Tibial nerve (tissue), 3 donors: ENCODE results near the gene ZCCHC24.

ENCODE experiments used
- EP300 ChIP-seq, 2 donors: sonication (generic); formaldehyde crosslinking; IDR thresholded peaks; one replicate each; pipeline ENCODE4 v1.6.1; 2017; ENCODE audit warnings: antibody characterized with exemption in 2 of 2, mild to moderate bottlenecking in 1 of 2
- POLR2A ChIP-seq, 2 donors: fragments of 450-650 bp; IDR thresholded peaks; one replicate each; pipeline ENCODE4 v1.6.1; 2017; ENCODE audit warnings: antibody characterized with exemption in 2 of 2, mild to moderate bottlenecking in 2 of 2, moderate library complexity in 2 of 2

- TF ChIP-seq POLR2A (IDR thresholded peaks at IDR 0.05) (no peak), EP300 (IDR thresholded peaks at IDR 0.05) (no peak)
Measured at GRCh38 chr10:79392020-79392398, 53.4 kb downstream of the ZCCHC24 start.
